WTC11 (cell line): Measurements from ENCODE around the gene SLC12A8. TPM values are rescaled to one million over a fixed set of nuclear protein-coding genes. Genes with fewer than 3 reads are reported as not detected.

Source experiments
- ATAC-seq: fragments of 200-7000 bp; cut with Tn5 transposase; 2 replicates; pipeline ENCODE4 v1.10.0; 2021; ENCODE audit warnings: mild to moderate bottlenecking, moderate library complexity
- CTCF ChIA-PET: fragments of 300-600 bp; sonication (Branson Sonifier 250); formaldehyde crosslinking; loops from one replicate; lab custom pipeline; 2021; ENCODE audit warnings: antibody characterized with exemption; lab: Charles Lee
- POLR2A ChIA-PET: fragments of 350-600 bp; sonication (Branson Sonifier 250); formaldehyde crosslinking; loops from one replicate; lab custom pipeline; 2021; ENCODE audit warnings: antibody characterized with exemption; lab: Charles Lee
- DNase-seq: peaks from one replicate; pipeline ENCODE4 v3.0.0; 2021; ENCODE audit warnings: low spot score
- H3K27ac Mint-ChIP-seq: 2 replicates; pipeline ENCODE4 v1.8.0; 2021; ENCODE audit warnings: mixed read lengths
- H3K27me3 Mint-ChIP-seq: 2 replicates; pipeline ENCODE4 v1.8.0; 2021; ENCODE audit warnings: low read depth, mild to moderate bottlenecking, moderate library complexity, mixed read lengths
- H3K36me3 Mint-ChIP-seq: 2 replicates; pipeline ENCODE4 v1.8.0; 2021; ENCODE audit warnings: mixed read lengths
- H3K4me1 Mint-ChIP-seq: 2 replicates; pipeline ENCODE4 v1.8.0; 2022; ENCODE audit warnings: mixed read lengths
- H3K4me3 Mint-ChIP-seq: 2 replicates; pipeline ENCODE4 v1.8.0; 2021; ENCODE audit warnings: mild to moderate bottlenecking, moderate library complexity, mixed read lengths
- H3K9me3 Mint-ChIP-seq: 2 replicates; pipeline ENCODE4 v1.8.0; 2021; ENCODE audit warnings: mixed read lengths
- AFF4 ChIP-seq: sonication (generic); formaldehyde crosslinking; IDR thresholded peaks from 2 replicates; pipeline ENCODE4 v1.8.1; 2023; ENCODE audit warnings: mild to moderate bottlenecking, missing genetic modification reagents, borderline replicate concordance
- ARID4B ChIP-seq: sonication (generic); formaldehyde crosslinking; IDR thresholded peaks from 2 replicates; pipeline ENCODE4 v1.8.0; 2023; ENCODE audit warnings: missing genetic modification reagents, mild to moderate bottlenecking, borderline replicate concordance
- E2F1 ChIP-seq: sonication (generic); formaldehyde crosslinking; IDR thresholded peaks from 2 replicates; pipeline ENCODE4 v1.8.0; 2022; ENCODE audit warnings: mild to moderate bottlenecking, missing genetic modification reagents
- FOXK1 ChIP-seq: sonication (generic); formaldehyde crosslinking; IDR thresholded peaks from 2 replicates; pipeline ENCODE4 v1.8.0; 2022; ENCODE audit warnings: mild to moderate bottlenecking, moderate library complexity, missing genetic modification reagents
- IRF2 ChIP-seq: sonication (generic); formaldehyde crosslinking; IDR thresholded peaks from 2 replicates; pipeline ENCODE4 v1.8.0; 2022; ENCODE audit warnings: low read depth, missing genetic modification reagents, borderline replicate concordance
- NFE2L1 ChIP-seq: sonication (generic); formaldehyde crosslinking; IDR thresholded peaks from 2 replicates; pipeline ENCODE4 v1.8.1; 2023; ENCODE audit warnings: missing genetic modification reagents
- PRDM15 ChIP-seq: sonication (generic); formaldehyde crosslinking; IDR thresholded peaks from 2 replicates; pipeline ENCODE4 v1.8.0; 2022; ENCODE audit warnings: missing genetic modification reagents
- TEAD4 ChIP-seq: sonication (generic); formaldehyde crosslinking; IDR thresholded peaks from 2 replicates; pipeline ENCODE4 v1.8.0; 2022; ENCODE audit warnings: mild to moderate bottlenecking, missing genetic modification reagents
- ZNF138 ChIP-seq: sonication (generic); formaldehyde crosslinking; conservative IDR thresholded peaks from 2 replicates; pipeline ENCODE4 v1.8.1; 2022; ENCODE audit warnings: mild to moderate bottlenecking, moderate library complexity, missing genetic modification reagents
- ZNF263 ChIP-seq: sonication (generic); formaldehyde crosslinking; IDR thresholded peaks from 2 replicates; pipeline ENCODE4 v1.8.1; 2022; ENCODE audit warnings: low read depth, mild to moderate bottlenecking, moderate library complexity, missing genetic modification reagents
- ZNF423 ChIP-seq: fragments of 250-450 bp; sonication (Bioruptor Pico); IDR thresholded peaks from 2 replicates; pipeline ENCODE4 v2.1.2; 2022; ENCODE audit warnings: mild to moderate bottlenecking, moderate library complexity
- total RNA-seq: library from RNA; stranded (reverse); gene quantifications from 3 replicates; pipeline ENCODE4 v1.2.3, GENCODE V29; 2021

The SLC12A8 gene
- total RNA-seq, 1 experiment from 2014 or later: 9.1 TPM

- Mint-ChIP-seq H3K27me3 (no peaks in the 10 kb centered on the region), H3K36me3 (no peaks in the 10 kb centered on the region), H3K4me3 (no peak overlapping the region), H3K27ac (no peak overlapping the region), H3K9me3 (no peaks in the 10 kb centered on the region), H3K4me1 (peaks cover 4% of the 10 kb centered on the region; the same call in 1 of the 2 replicates)
- no peak for DNase-seq
- CTCF ChIA-PET: no interaction called here
- no peak for TF ChIP-seq TEAD4 (CRISPR knock-in tag)
- TF ChIP-seq E2F1 (CRISPR knock-in tag): no peak
- TF ChIP-seq, all 79 proteins: peak for 0
- ATAC-seq: no peak
- POLR2A ChIA-PET: no interaction called here
Measured at GRCh38 chr3:125132815-125133214, 79.7 kb downstream of the SLC12A8 start.

- CTCF ChIA-PET: interaction anchor here (0.7 to 2.0 kb wide), 4 partner anchors 9 to 134 kb away, joined by 3 to 7 read pairs (median 4); no protein-coding TSS in a partner anchor
- no peaks in the 10 kb centered on the region for H3K27me3 Mint-ChIP-seq
- H3K9me3 Mint-ChIP-seq: no peaks in the 10 kb centered on the region
- ATAC-seq: no peak
- H3K4me3 Mint-ChIP-seq: no peak overlapping the region
- no peaks in the 10 kb centered on the region for H3K36me3 Mint-ChIP-seq
- TF ChIP-seq IRF2 (no peak), ZNF138 (CRISPR knock-in tag) (no peak), NFE2L1 (CRISPR knock-in tag) (no peak), ZNF263 (CRISPR knock-in tag) (no peak), FOXK1 (CRISPR knock-in tag) (no peak), AFF4 (CRISPR knock-in tag) (no peak), ARID4B (CRISPR knock-in tag) (no peak), PRDM15 (CRISPR knock-in tag) (no peak), ZNF423 (CRISPR knock-in tag) (no peak)
- DNase-seq: no peak
- no peak overlapping the region for H3K27ac Mint-ChIP-seq
- H3K4me1 Mint-ChIP-seq: 0 out of 2 replicates have a peak, but pooled peaks cover 2% of the 10 kb centered on the region
- POLR2A ChIA-PET: interaction anchor here (1.0 kb wide), 1 partner anchor 9 kb away, joined by 3 read pairs; no protein-coding TSS in a partner anchor
Measured at GRCh38 chr3:125129512-125129997, 83.0 kb downstream of the SLC12A8 start.
